Spinal cord (tissue), 10 donors: ENCODE measurements around the gene LMF2. TPM values are rescaled to one million over a fixed set of nuclear protein-coding genes. Genes with fewer than 3 reads are reported as not detected.
"Not testable (repeated sequence)": the region's sequence is repeated elsewhere in the genome, so short reads cannot be mapped to it uniquely, and the experiment has no call there.

Experiments
- DNase-seq, 6 donors: peaks; one replicate each; pipeline versions ENCODE4 v3.0.0 to v3.0.0-alpha.2; 2013 to 2015; ENCODE audit warnings: low spot score in 6 of 6, low read depth in 4 of 6
- H3K27ac ChIP-seq: one replicate; pipeline ENCODE4 v1.5.1; 2013; ENCODE audit warnings: low read depth, low read length, control low read depth
- H3K27me3 ChIP-seq: one replicate; pipeline ENCODE4 v1.6.1; 2013; ENCODE audit warnings: low read length; ENCODE audit not compliant: control insufficient read depth, insufficient read depth
- H3K36me3 ChIP-seq: one replicate; pipeline ENCODE4 v1.6.1; 2013; ENCODE audit warnings: low read length; ENCODE audit not compliant: control insufficient read depth, insufficient read depth
- H3K4me1 ChIP-seq: one replicate; pipeline ENCODE4 v1.6.1; 2013; ENCODE audit warnings: low read length; ENCODE audit not compliant: control insufficient read depth, insufficient read depth
- H3K4me3 ChIP-seq: one replicate; pipeline ENCODE4 v1.5.1; 2013; ENCODE audit warnings: low read depth, low read length, control low read depth
- H3K9me3 ChIP-seq: one replicate; pipeline ENCODE4 v1.6.1; 2013; ENCODE audit warnings: low read length; ENCODE audit not compliant: control insufficient read depth, insufficient read depth
- WGBS: methylation state at CpG from one replicate; pipeline ENCODE4 v1.1.5; 2013; ENCODE audit warnings: missing lambda C conversion rate; ENCODE audit not compliant: insufficient coverage; 5-methylcytosine and 5-hydroxymethylcytosine counted together
- polyA plus RNA-seq, 2 donors: library from polyadenylated mRNA; unstranded; fragments of 120-200 nt; gene quantifications; one replicate each; pipeline ENCODE4 v1.2.1, GENCODE V29; 2013; ENCODE audit not compliant: insufficient read length in 2 of 2
- total RNA-seq, 2 donors: library from RNA; depleted of rRNA in 1 of 2; stranded (reverse); fragments of 120-200 nt in 1 of 2; fragments of >200 nt in 1 of 2; gene quantifications; one replicate each; pipeline versions ENCODE4 v1.2.3 to v1.2.4, GENCODE V29; 2013 to 2014
- donor health status: healthy.

Gene LMF2
- total and polyA plus RNA-seq, 4 donors, result 16.0 to 69.6 (median 50.4) TPM

DNA sequence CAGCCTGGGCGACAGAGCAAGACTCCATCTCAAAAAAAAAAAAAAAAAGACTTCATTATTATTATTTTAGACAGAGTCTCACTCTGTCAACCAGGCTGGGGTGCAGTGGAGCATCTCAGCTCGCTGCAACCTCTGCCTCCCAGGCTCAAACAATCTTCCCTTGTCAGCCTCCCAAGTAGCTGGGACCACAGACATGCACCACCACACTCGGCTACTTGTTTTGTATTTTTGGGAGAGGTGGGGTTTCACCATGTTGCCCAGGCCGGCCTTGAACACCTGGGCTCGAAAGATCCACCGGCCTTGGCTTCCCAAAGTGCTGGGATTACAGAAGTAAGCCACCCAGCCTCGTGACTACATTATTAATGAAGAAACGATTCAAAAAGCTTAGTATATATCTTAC, 27.6 kb upstream of the LMF2 start:
- Histone ChIP-seq H3K36me3 (no peaks in the 10 kb centered on the region), H3K9me3 (no peaks in the 10 kb centered on the region), H3K27me3 (peaks cover 53% of the 10 kb centered on the region), H3K4me3 (no peak overlapping the region), H3K27ac (no peak overlapping the region), H3K4me1 (peaks cover 25% of the 10 kb centered on the region)
- no peak for DNase-seq
- WGBS, result no CpG with 5 or more reads among the region's 8 CpGs

DNA sequence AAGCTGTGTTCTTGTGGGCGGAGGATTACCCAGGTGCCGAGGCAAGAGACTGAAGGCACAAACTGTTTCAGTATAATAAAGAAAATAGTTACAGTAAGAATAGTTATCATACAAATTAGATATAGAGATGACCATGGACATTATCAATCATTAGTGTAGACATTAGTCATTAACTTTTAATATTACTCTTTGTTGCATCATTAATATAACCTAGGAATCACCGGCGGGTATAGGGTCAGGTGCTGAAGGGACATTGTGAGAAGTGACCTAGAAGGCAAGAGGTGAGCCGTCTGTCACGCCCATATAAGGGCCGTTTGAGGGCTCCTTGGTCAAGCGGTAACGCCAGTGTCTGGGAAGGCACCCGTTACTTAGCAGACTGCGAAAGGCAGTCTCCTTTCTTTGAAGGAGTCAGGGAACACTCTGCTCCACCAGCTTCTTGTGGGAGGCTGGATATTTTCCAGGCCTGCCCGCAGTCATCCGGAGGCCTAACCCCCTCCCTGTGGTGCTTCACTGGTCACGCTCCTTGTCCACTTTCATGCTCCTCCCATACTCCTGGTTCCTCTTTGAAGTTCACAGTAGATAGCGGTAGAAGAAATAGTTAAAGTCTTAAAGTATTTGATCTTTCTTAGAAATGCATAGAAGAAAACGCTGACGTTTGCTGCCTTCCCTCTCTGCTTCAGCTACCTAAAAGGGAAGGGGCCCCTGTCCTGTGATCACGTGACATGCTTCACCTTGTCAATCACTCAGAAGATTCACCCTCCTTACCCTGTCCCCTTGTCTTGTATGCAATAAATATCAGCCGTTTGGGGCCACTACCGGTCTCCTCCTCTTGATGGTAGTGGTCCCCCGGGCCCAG, 26.6 kb upstream of the LMF2 start:
- not testable (repeated sequence) for H3K36me3 ChIP-seq, H3K9me3 ChIP-seq, DNase-seq, H3K4me3 ChIP-seq, H3K27ac ChIP-seq
- H3K27me3 ChIP-seq, result peaks cover 61% of the 10 kb centered on the region
- 57% methylated on average over 8 of the region's 21 CpGs for WGBS
- H3K4me1 ChIP-seq, result peaks cover 32% of the 10 kb centered on the region

DNA sequence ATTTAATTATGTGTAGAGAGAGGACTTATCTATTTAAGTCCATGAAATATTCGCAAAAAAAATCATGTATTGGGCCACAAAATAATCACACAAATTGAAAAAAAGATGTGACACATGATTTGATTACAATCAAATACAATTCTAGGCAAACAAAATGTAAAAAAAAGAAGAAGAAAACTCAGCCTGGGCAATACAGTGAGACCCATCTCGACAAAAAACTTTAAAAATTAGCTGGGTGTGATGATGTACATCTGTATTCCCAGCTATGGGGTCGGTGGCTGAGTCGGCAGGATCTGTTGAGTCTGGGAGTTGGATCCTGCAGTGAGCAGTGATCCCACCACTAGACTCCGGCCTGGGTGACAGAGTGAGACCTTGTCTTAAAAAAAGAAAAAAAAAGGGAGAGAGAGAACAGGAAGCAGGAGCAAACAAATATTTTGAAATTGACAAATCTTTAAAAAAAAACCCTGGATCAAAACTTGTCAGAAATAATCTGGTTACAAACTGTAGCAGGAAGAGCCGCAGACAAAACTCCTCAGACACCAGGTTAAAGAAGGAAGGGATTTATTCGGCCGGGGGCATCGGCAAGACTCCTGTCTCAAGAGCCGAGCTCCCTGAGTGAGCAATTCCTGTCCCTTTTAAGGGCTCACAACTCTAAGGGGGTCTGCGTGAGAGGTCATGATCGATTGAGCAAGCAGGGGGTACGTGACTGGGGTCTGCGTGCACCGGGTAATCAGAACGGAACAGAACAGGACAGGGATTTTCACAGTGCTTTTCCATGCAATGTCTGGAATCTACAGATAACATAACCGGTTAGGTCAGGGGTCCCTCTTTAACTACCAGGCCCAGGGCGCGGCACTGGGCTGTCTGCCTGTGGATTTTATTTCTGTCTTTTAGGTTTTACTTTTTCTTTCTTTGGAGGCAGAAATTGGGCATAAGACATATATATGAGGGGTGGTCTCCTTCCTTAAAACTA, 25.6 kb upstream of the LMF2 start:
- Histone ChIP-seq H3K4me3 (no peak overlapping the region), H3K36me3 (peaks cover 2% of the 10 kb centered on the region), H3K27ac (no peak overlapping the region), H3K27me3 (peaks cover 64% of the 10 kb centered on the region), H3K9me3 (no peaks in the 10 kb centered on the region), H3K4me1 (peaks cover 34% of the 10 kb centered on the region)
- DNase-seq, result no peak
- 76% methylated on average over 12 of the region's 19 CpGs for WGBS

DNA sequence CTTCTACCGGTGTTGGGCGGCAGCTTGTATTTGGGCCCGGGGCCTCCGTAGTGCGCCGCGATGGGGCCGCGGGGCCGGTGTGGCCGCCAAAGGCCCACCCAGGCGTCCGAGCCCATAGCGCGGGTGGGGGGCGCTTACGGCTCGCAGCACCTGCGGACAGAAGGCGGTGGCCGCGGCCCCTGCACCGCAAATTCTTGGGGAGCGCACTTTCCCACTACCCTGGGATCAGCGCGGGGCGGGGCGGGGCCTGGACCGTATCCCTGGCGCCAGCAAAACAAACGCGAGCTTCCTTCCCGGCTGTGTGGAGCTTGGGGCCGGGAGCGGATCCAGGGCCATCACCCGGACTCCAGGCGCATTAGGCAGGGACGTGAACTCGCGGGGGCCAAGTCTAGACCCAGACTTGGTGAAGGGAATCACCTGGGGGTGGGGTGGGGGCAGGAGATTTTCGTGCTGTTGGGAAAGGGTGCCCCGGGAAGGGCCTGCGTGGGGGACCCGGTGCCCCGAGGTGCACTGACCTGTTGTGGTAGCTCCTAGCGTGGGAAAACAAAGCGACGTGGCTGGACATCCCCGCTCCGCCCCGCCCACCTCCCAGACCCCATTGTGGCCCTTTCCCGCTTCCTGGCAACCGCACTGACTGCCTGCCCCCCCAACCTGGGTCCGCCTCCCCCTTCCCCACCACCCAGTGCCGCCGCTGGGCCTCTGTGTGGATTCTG, 24.6 kb upstream of the LMF2 start:
- Histone ChIP-seq H3K4me1 (peaks cover 40% of the 10 kb centered on the region), H3K27ac (no peak overlapping the region)
- DNase-seq, result peak in 2 of 6 donors; percentile 37 to 64

DNA sequence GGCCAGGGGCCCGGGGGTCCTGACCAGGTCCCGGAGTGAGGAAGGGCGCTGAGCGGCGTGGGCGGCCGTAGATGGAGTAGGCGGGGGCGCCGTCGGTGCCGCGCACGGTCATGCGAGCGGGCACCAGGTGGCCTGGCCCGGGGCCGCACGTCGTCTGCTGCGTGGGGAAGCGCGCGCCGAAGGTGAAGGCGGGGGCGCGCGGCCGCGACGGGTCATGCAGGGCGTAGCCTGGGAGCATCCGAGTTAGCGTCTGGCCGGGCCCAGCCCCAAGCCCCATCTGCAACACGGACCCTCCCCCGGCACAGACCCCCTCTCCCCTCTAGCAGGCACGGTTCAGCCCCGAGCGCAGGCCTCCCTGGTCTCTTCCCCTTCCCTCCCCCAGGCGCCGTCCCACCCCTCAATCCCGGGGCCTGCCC, 24.1 kb upstream of the LMF2 start:
- H3K27ac ChIP-seq, result peak overlapping the region; percentile 33
- H3K36me3 ChIP-seq, result peaks cover 8% of the 10 kb centered on the region
- peak overlapping the region; percentile 9 for H3K4me3 ChIP-seq
- WGBS, result 1% methylated on average over 44 of the region's 44 CpGs
- no peaks in the 10 kb centered on the region for H3K9me3 ChIP-seq
- H3K4me1 ChIP-seq, result peaks cover 46% of the 10 kb centered on the region
- H3K27me3 ChIP-seq, result peaks cover 62% of the 10 kb centered on the region
- peak in 1 of 6 donors; percentile 29 for DNase-seq

More for the DNA sequence above, 24.6 kb upstream of the LMF2 start:
- Histone ChIP-seq H3K9me3 (no peaks in the 10 kb centered on the region), H3K4me3 (peak overlapping the region; percentile 12), H3K36me3 (peaks cover 8% of the 10 kb centered on the region), H3K27me3 (peaks cover 64% of the 10 kb centered on the region)
- WGBS, result 1% methylated on average over 47 of the region's 56 CpGs

DNA sequence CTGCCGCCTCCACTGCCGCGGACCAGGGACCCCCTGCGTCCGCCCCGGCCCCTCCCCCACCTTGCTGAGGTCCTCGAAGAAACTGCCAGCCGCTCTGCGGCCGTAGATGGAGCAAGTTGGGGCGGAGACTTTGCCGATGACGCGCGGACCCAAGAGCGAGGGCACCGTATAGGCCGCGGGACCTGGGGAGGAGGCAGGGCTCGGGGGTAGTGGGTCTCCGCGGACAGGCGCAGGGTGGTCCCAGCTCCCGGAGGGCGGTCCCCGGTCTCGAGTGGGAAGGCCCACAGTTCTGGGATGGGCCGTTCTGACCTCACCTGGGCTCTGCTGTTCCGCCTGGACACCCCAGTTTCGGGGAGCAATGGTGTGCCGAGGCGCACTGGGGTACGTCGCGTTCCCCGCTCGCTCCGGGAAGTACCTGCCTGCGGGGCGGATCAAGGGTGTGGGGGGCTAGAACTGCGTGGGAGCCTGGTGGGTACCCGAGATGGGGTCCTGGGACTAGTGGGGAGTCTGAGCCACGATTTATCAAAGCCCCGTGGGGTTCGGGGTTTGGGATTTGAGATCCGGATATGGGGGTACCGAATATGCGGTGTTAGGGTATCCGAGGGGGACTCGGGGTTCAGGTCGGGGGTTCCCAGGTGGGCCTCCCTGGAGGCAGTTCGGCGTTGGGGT, 23.5 kb upstream of the LMF2 start:
- Histone ChIP-seq H3K4me1 (peaks cover 48% of the 10 kb centered on the region), H3K36me3 (peaks cover 8% of the 10 kb centered on the region), H3K27ac (peak overlapping the region; percentile 33), H3K27me3 (peaks cover 62% of the 10 kb centered on the region), H3K9me3 (no peaks in the 10 kb centered on the region), H3K4me3 (peak overlapping the region; percentile 29)
- DNase-seq, result peak in 2 of 6 donors; percentile 46 to 65
- 7% methylated on average over 53 of the region's 53 CpGs for WGBS

DNA sequence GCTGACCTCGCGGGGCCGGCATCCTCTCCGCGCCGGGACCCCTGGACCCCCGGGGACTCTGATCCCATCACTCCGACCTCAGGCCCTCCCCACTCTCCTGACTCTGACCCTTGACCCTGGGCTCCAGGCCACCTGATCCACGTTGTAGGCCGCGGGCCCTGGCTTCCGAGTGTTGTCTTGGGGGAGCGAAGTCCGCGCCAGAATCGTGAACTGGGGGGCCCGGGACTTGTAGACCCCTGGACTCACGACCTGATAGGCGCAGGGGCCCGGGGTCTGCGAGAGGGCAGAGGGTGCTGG, 23.0 kb upstream of the LMF2 start:
- Histone ChIP-seq H3K36me3 (peaks cover 8% of the 10 kb centered on the region), H3K27me3 (peaks cover 59% of the 10 kb centered on the region), H3K9me3 (no peaks in the 10 kb centered on the region), H3K4me1 (peaks cover 48% of the 10 kb centered on the region), H3K27ac (peak overlapping the region; percentile 15), H3K4me3 (peak overlapping the region; percentile 29)
- 5% methylated on average over 21 of the region's 21 CpGs for WGBS
- no peak for DNase-seq

DNA sequence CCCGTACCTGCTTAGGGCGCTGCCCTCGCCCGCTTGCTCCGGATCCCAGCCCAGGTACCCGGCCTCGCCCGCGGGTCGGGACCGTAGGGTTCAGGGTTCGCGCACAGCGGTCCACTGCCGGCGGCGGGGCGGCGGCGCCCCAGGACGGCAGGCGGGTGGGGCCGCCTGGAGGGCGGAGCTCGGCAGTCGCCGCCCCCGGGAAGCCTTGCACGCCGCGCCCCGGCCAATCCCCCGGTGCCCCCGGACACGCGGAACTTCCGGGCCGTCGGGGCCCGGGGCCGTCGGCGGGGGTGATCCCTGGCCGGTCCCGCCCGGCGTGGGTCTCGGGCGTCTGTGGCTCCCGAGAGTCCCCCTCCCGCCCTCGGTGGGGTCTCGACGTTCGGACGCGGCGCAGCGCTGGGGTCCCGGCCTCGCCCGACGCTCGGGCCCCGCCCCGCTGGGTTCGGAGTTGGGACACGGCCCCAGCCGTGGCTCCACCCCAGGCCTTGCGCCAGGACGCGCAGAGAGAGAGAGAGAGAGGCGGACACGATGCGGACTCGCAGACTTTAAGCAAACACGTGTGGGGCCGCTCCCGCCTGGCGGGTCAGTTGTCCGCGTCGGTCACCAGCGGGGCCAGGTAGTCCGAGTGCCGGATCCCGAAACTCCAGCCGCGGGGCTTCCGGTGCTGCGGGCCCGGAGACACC, 22.5 kb upstream of the LMF2 start, which contains the start of gene TYMP:
Gene TYMP (minus strand): TSS at position 116 of the 683 bp plus-strand sequence. CDS start 303 bp downstream, outside the sequence.
- no peaks in the 10 kb centered on the region for H3K9me3 ChIP-seq
- WGBS, result 1% methylated on average over 92 of the region's 92 CpGs
- peak in 1 of 6 donors; percentile 59 for DNase-seq
- peaks cover 49% of the 10 kb centered on the region for H3K4me1 ChIP-seq
- H3K36me3 ChIP-seq, result peaks cover 9% of the 10 kb centered on the region
- H3K4me3 ChIP-seq, result peak within 1 kb of the TSS; percentile 29
- peak within 1 kb of the TSS; percentile 15 for H3K27ac ChIP-seq
- peaks cover 58% of the 10 kb centered on the region for H3K27me3 ChIP-seq
